CD14-positive monocyte (primary cell): Measurements from ENCODE around the gene NUDT22. TPM values are rescaled to one million over a fixed set of nuclear protein-coding genes. Genes with fewer than 3 reads are reported as not detected.
A peak's percentile ranks its signal among the peaks of the same experiment; 100 is the strongest.

ENCODE experiments used
- DNase-seq, 3 donors: peaks; one replicate each; pipeline ENCODE4 v3.0.0-alpha.2; 2011 to 2022
- H2AFZ ChIP-seq: 2 replicates; pipeline ENCODE4 v1.6.0; 2012; ENCODE audit warnings: mild to moderate bottlenecking, low read depth, low read length, inconsistent platforms; ENCODE audit not compliant: insufficient read depth, poor library complexity, severe bottlenecking
- H3K27ac ChIP-seq, 2 donors: 1 replicate in 1 of 2; 2 replicates in 1 of 2; pipeline ENCODE4 v1.5.1; 2012 to 2013; ENCODE audit warnings: low read length in 2 of 2, control low read depth in 1 of 2, inconsistent platforms in 1 of 2, low read depth in 1 of 2, mild to moderate bottlenecking in 1 of 2
- H3K27me3 ChIP-seq, 2 donors: one replicate each; pipeline versions ENCODE4 v1.6.0 to v1.6.1; 2011 to 2013; ENCODE audit warnings: low read length in 2 of 2; ENCODE audit not compliant: control insufficient read depth in 2 of 2, insufficient read depth in 2 of 2
- H3K36me3 ChIP-seq, 2 donors: replicated peaks in 1 of 2; 1 replicate in 1 of 2; 2 replicates in 1 of 2; pipeline versions ENCODE4 v1.5.1 to v1.6.1; 2012 to 2013; ENCODE audit warnings: low read length in 2 of 2, control low read depth in 1 of 2, inconsistent platforms in 1 of 2, mild to moderate bottlenecking in 1 of 2; ENCODE audit not compliant: insufficient read depth in 2 of 2, control insufficient read depth in 1 of 2
- H3K4me1 ChIP-seq, 2 donors: 1 replicate in 1 of 2; 2 replicates in 1 of 2; pipeline versions ENCODE4 v1.5.1 to v1.6.1; 2012 to 2013; ENCODE audit warnings: low read length in 2 of 2, control low read depth in 1 of 2, inconsistent platforms in 1 of 2, mild to moderate bottlenecking in 1 of 2, moderate library complexity in 1 of 2; ENCODE audit not compliant: insufficient read depth in 2 of 2, control insufficient read depth in 1 of 2
- H3K4me2 ChIP-seq: replicated peaks from 2 replicates; pipeline ENCODE3; 2012; ENCODE audit warnings: low read length, moderate library complexity, mild to moderate bottlenecking; ENCODE audit not compliant: poor library complexity, severe bottlenecking; ENCODE audit errors: extremely low read depth
- H3K4me3 ChIP-seq, 3 experiments: fragments of 200-600 bp in 1 of 3; sonication (generic) in 1 of 3; replicated peaks in 1 of 3; 1 replicate in 2 of 3; 2 replicates in 1 of 3; pipeline ENCODE4 v1.5.1; 2011 to 2013; ENCODE audit warnings: low read length in 3 of 3, mild to moderate bottlenecking in 3 of 3, control low read depth in 2 of 3, low read depth in 2 of 3, inconsistent platforms in 1 of 3, moderate library complexity in 1 of 3
- H3K79me2 ChIP-seq: 2 replicates; pipeline ENCODE4 v1.6.0; 2012; ENCODE audit warnings: mild to moderate bottlenecking, control low read depth, inconsistent platforms, low read length, moderate library complexity; ENCODE audit not compliant: insufficient read depth
- H3K9ac ChIP-seq: 2 replicates; pipeline ENCODE4 v1.6.0; 2017; ENCODE audit warnings: low read length, mild to moderate bottlenecking; ENCODE audit not compliant: insufficient read depth, poor library complexity, severe bottlenecking
- H3K9me3 ChIP-seq, 2 donors: replicated peaks in 1 of 2; 1 replicate in 1 of 2; 2 replicates in 1 of 2; pipeline versions ENCODE4 v1.5.1 to v1.6.1; 2012 to 2013; ENCODE audit warnings: low read length in 2 of 2, control low read depth in 1 of 2; ENCODE audit not compliant: control insufficient read depth in 1 of 2, insufficient read depth in 1 of 2
- H4K20me1 ChIP-seq: 2 replicates; pipeline ENCODE4 v1.6.0; 2012; ENCODE audit warnings: mild to moderate bottlenecking, low read length, control low read depth, moderate library complexity; ENCODE audit not compliant: insufficient read depth
- H3K27ac Mint-ChIP-seq, 7 donors: one replicate each; pipeline ENCODE4 v1.8.0; 2020; ENCODE audit warnings: mild to moderate bottlenecking in 7 of 7, mixed read lengths in 7 of 7, moderate library complexity in 6 of 7, inconsistent platforms in 2 of 7
- H3K27me3 Mint-ChIP-seq, 3 donors: one replicate each; pipeline ENCODE4 v1.8.0; 2021 to 2022; ENCODE audit warnings: low read depth in 3 of 3, mild to moderate bottlenecking in 3 of 3, mixed read lengths in 3 of 3, moderate library complexity in 3 of 3, inconsistent platforms in 1 of 3
- H3K36me3 Mint-ChIP-seq, 2 donors: one replicate each; pipeline ENCODE4 v1.8.0; 2020; ENCODE audit warnings: mixed read lengths in 2 of 2, inconsistent platforms in 1 of 2, mild to moderate bottlenecking in 1 of 2
- H3K4me1 Mint-ChIP-seq: one replicate; pipeline ENCODE4 v1.8.0; 2020; ENCODE audit warnings: mild to moderate bottlenecking, mixed read lengths
- H3K4me3 Mint-ChIP-seq, 2 donors: one replicate each; pipeline ENCODE4 v1.8.0; 2020; ENCODE audit warnings: mild to moderate bottlenecking in 2 of 2, mixed read lengths in 2 of 2, moderate library complexity in 1 of 2
- H3K9me3 Mint-ChIP-seq, 7 donors: one replicate each; pipeline ENCODE4 v1.8.0; 2020 to 2022; ENCODE audit warnings: mixed read lengths in 7 of 7, mild to moderate bottlenecking in 6 of 7, moderate library complexity in 6 of 7, inconsistent platforms in 2 of 7
- WGBS: methylation state at CpG from one replicate; pipeline ENCODE4 v1.1.5; 2013; ENCODE audit warnings: missing lambda C conversion rate; ENCODE audit not compliant: insufficient coverage; 5-methylcytosine and 5-hydroxymethylcytosine counted together
- intact Hi-C, 2 donors: fragments of 100-400 bp; cut with micrococcal nuclease; formaldehyde crosslinking; loops; one replicate each; pipeline versions ENCODE4 v1.15.0 to v1.15.1; 2023
- polyA plus RNA-seq, 3 donors: library from polyadenylated mRNA; depleted of rRNA in 1 of 3; unstranded in 2 of 3; stranded (reverse) in 1 of 3; fragments of 300-500 nt in 2 of 3; fragments of >200 nt in 1 of 3; fragmentation: Illumina TruSeq in 2 of 3; gene quantifications; 1 replicate in 2 of 3; 2 replicates in 1 of 3; pipeline ENCODE4 v1.2.3, GENCODE V29; 2012 to 2021
- TF ChIP-seq, protein P1 (sequence below): fragments of 200-600 bp; IDR thresholded peaks from one replicate; pipeline ENCODE4 v1.8.0; 2022; ENCODE audit warnings: antibody characterized with exemption, mild to moderate bottlenecking

The NUDT22 gene
- polyA plus RNA-seq, 3 donors, result 47.9 to 86.1 (median 56.1) TPM

DNA sequence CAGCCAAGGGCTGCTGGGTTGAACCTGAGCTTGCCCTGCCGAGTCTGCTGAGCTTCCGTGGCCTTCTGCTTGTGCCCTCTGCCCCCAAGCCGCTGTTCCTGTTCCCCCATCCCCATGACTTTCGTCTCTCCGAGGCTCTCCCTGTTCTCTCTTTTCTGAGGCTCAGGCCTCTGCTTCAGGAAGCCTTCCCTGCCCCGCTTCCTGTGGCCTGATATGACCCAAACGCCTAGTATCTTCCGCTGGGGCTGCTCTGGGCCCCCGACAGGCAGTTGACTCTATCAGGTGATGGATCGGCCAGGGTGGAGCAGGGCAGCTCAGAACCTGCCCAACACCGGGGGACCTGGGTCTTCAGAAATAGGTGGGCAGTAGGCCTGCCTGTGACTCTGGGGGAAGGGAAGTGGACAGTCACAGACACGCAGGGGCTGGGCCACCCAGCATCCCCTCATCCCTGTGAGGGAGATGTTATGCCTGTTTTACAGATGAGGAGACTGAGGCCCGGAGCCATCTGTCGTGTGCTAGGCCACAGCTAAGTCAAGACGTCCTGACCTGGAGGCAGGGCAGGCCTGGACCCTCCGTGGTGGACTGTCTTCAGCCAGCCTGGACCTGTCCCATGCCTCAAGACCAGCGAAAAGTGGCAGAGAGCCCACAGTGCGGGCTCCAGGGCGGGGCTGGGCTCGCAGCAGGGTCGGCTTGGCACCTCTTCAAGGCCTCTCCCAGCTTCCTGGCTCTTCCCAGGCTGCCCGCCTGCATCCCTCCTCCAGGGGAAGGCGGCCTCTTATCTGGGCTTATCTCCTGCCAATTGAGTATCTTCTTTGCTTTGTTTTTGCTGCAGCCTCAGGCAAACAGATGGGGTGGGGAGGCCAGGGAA is 42.2 kb downstream of the NUDT22 start:
- H3K36me3 ChIP-seq, result peaks cover 33 to 34% of the 10 kb centered on the region in 2 donors
- WGBS, result 18% methylated on average over 20 of the region's 23 CpGs
- H3K9ac ChIP-seq, result peak overlapping the region; percentile 94
- Mint-ChIP-seq H3K36me3 (peaks cover 24 to 35% of the 10 kb centered on the region in 2 donors), H3K4me1 (peaks cover 29% of the 10 kb centered on the region), H3K9me3 (no peaks in the 10 kb centered on the region), H3K27ac (peak overlapping the region; percentile 96 to 99 (median 98)), H3K4me3 (peak overlapping the region; percentile 94 to 98), H3K27me3 (no peaks in the 10 kb centered on the region)
- no peaks in the 10 kb centered on the region for H3K27me3 ChIP-seq
- peaks cover 8% of the 10 kb centered on the region for H3K79me2 ChIP-seq
- intact Hi-C loops, result loop anchor here (2.0 to 5.0 kb wide), 2 partner anchors 15 to 34 kb away; partner anchors contain the start of gene CATSPERZ (in 1 of the 2)
- peak overlapping the region; percentile 89 for H3K4me2 ChIP-seq
- peak in 2 of 3 donors; percentile 38 to 49 for DNase-seq
- no peaks in the 10 kb centered on the region for H4K20me1 ChIP-seq
- peak overlapping the region; percentile 61 to 95 (median 67) for H3K4me3 ChIP-seq
- peak overlapping the region; percentile 85 for H2AFZ ChIP-seq
- peaks cover 29 to 34% of the 10 kb centered on the region in 2 donors for H3K4me1 ChIP-seq
- TF ChIP-seq, protein P1, sequence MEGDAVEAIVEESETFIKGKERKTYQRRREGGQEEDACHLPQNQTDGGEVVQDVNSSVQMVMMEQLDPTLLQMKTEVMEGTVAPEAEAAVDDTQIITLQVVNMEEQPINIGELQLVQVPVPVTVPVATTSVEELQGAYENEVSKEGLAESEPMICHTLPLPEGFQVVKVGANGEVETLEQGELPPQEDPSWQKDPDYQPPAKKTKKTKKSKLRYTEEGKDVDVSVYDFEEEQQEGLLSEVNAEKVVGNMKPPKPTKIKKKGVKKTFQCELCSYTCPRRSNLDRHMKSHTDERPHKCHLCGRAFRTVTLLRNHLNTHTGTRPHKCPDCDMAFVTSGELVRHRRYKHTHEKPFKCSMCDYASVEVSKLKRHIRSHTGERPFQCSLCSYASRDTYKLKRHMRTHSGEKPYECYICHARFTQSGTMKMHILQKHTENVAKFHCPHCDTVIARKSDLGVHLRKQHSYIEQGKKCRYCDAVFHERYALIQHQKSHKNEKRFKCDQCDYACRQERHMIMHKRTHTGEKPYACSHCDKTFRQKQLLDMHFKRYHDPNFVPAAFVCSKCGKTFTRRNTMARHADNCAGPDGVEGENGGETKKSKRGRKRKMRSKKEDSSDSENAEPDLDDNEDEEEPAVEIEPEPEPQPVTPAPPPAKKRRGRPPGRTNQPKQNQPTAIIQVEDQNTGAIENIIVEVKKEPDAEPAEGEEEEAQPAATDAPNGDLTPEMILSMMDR, result no peak
- H3K27ac ChIP-seq, result peak overlapping the region; percentile 84 to 97
- no peaks in the 10 kb centered on the region for H3K9me3 ChIP-seq

DNA sequence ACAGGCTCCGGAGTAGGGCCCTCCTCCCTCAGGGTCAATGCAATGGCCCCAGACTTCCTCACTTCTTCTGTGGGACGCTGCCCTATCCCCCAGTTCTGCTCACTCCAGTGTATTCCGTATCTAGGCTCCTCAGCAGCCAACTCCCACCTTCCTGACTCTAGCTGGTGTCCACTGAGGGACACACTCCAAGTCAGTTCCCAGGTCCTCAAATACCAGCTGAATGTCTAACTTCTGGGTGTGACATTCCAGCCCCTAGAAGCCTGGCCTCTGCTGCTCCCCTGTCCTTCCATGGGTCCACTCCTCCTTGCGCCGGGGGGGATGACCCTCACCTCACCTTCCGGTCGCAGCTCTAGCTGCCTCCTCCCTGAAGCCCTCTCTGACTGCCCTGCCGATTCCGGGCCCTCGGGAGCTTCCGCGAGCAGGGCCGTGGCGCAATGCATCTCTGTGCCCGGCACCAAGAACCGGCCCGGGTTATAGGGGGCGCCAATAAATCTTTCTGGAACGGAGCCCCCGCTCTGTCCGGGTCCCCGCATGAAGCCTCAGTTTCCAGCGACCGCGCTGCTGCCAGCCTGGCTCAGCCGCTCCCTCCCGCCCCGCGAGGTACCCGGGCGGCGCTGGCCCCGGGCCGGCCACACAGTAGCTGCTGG is 42.9 kb downstream of the NUDT22 start:
- intact Hi-C loops, result loop anchor here (2.0 to 5.0 kb wide), 2 partner anchors 16 to 33 kb away; partner anchors contain the start of gene CATSPERZ (in 1 of the 2)
- H3K4me3 ChIP-seq, result peak overlapping the region; percentile 61 to 95 (median 67)
- H3K9me3 ChIP-seq, result no peaks in the 10 kb centered on the region
- peak overlapping the region; percentile 94 to 98 for H3K4me3 Mint-ChIP-seq
- peaks cover 20 to 31% of the 10 kb centered on the region in 2 donors for H3K36me3 Mint-ChIP-seq
- no peaks in the 10 kb centered on the region for H3K27me3 ChIP-seq
- H3K4me1 ChIP-seq, result peaks cover 29 to 34% of the 10 kb centered on the region in 2 donors
- TF ChIP-seq, protein P1, result no peak
- no peaks in the 10 kb centered on the region for H4K20me1 ChIP-seq
- no peaks in the 10 kb centered on the region for H3K9me3 Mint-ChIP-seq
- H2AFZ ChIP-seq, result peak overlapping the region; percentile 85
- DNase-seq, result peak; percentile 51 to 69 (median 55)
- peak overlapping the region; percentile 89 for H3K4me2 ChIP-seq
- peaks cover 8% of the 10 kb centered on the region for H3K79me2 ChIP-seq
- peak overlapping the region; percentile 96 to 99 (median 98) for H3K27ac Mint-ChIP-seq
- WGBS, result 0% methylated on average over 33 of the region's 34 CpGs
- peak overlapping the region; percentile 94 for H3K9ac ChIP-seq
- peak overlapping the region; percentile 84 to 97 for H3K27ac ChIP-seq
- H3K36me3 ChIP-seq, result peaks cover 25 to 26% of the 10 kb centered on the region in 2 donors
- H3K4me1 Mint-ChIP-seq, result peaks cover 29% of the 10 kb centered on the region
- H3K27me3 Mint-ChIP-seq, result no peaks in the 10 kb centered on the region
